ENCODE measurements around the gene ANKRD23. TPM values are rescaled to one million over a fixed set of nuclear protein-coding genes. Genes with fewer than 3 reads are reported as not detected.

The ANKRD23 gene
- total and polyA plus RNA-seq, 3 donors from 2014 or later = 5.3 to 7.5 (median 6.8) TPM

DNA sequence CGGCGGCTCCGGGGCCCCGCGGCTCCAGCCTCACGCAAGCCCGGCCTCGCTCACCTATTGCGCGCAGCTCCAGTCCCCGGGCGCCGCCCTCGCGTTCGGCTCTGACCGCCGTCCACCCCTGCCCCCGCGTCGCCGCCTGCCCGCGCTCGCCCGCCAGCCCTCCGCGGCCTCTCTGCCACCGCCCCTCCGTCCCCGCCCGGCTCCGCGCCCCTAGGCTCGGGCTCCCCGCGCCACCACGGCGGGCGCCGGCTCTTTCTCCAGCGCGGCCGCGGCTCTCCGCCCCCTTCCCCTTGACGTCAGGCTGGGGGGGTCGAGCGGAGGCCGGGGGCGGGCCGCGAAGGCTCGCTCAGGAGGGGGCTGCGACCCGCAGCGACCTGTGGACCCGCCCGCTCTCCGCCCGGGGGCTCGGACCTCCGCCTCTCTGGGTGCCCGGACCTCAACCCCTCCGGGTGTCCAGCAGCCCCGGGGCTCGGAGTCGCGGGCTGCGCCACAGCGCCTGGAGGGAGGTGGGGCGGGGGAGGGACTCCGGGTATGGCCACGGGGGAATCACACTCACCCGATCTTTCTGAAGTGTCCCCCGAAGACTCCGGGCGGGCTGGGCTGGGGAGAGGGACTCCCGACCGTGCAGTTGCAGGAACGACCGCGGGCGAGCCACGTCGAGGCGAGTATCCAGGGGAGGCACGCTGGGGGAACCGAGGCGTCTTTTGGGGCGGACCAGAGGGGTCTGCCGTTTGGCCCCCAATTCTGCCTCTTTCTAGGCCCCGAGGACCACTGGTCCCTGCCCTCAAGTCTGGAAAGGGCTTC lies 26.2 kb upstream of the ANKRD23 start, which contains the start of gene SEMA4C:
TSS of gene SEMA4C (minus strand) at position 259 of the 804 bp plus-strand sequence. CDS start 2,194 bp downstream, outside the sequence.
- no peaks in the 10 kb centered on the region for H3K36me3 ChIP-seq (ENCODE audit: low read depth, missing control alignments)
- H3K27ac ChIP-seq = peak within 1 kb of the TSS; percentile 92 to 95
- peak within 1 kb of the TSS; percentile 85 to 96 for H3K4me3 ChIP-seq
- H3K27me3 ChIP-seq = no peaks in the 10 kb centered on the region
- intact Hi-C loops (cut with DNase I; ENCODE audit: low total_unique reads) = loop anchor here (5.0 kb wide), 2 partner anchors 37 to 82 kb away; no protein-coding TSS in a partner anchor
- no peaks in the 10 kb centered on the region for H3K9me3 ChIP-seq
- 1 to 4% methylated on average over 5 to 93 of the region's 93 CpGs for WGBS, 2 donors
- TF ChIP-seq POLR2A (IDR thresholded peaks at IDR 0.05) = no peak
- TF ChIP-seq, protein P1, sequence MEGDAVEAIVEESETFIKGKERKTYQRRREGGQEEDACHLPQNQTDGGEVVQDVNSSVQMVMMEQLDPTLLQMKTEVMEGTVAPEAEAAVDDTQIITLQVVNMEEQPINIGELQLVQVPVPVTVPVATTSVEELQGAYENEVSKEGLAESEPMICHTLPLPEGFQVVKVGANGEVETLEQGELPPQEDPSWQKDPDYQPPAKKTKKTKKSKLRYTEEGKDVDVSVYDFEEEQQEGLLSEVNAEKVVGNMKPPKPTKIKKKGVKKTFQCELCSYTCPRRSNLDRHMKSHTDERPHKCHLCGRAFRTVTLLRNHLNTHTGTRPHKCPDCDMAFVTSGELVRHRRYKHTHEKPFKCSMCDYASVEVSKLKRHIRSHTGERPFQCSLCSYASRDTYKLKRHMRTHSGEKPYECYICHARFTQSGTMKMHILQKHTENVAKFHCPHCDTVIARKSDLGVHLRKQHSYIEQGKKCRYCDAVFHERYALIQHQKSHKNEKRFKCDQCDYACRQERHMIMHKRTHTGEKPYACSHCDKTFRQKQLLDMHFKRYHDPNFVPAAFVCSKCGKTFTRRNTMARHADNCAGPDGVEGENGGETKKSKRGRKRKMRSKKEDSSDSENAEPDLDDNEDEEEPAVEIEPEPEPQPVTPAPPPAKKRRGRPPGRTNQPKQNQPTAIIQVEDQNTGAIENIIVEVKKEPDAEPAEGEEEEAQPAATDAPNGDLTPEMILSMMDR (IDR thresholded peaks at IDR 0.05) = no peak
- peak; percentile 56 for DNase-seq
- H3K4me1 ChIP-seq = peaks cover 15% of the 10 kb centered on the region

DNA sequence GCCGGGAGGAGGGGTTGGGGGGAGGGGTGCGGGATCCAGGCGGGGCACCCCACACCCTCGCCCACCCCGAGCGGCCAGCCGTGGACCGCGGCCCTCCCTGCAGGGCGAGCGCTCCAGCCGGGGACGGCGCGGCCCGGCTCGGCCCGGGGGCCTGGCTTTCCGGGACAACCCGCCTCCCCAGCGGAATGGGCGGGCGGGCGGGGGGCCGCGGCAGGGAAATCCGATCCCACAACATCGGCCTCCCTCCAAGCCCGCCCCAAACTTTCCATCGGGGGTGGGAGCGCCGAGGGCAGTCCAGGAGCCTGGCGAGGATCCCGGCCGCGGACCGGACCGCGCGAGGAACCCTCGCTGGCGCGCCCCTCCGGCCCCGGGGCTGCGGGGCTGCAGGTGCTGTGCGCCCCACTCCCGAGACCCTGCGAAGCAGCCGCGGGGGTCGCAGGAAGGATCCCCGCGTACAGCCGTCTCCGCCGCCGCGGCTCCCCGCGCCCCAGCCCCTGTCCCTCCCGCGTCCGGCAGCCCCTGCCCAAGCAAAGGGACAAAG lies 25.5 kb upstream of the ANKRD23 start:
- peak; percentile 64 for DNase-seq
- Histone ChIP-seq H3K27ac (peak overlapping the region; percentile 92 to 95), H3K27me3 (no peaks in the 10 kb centered on the region), H3K4me1 (peaks cover 15% of the 10 kb centered on the region), H3K4me3 (peak overlapping the region; percentile 85 to 96), H3K36me3 (ENCODE audit: low read depth, missing control alignments) (no peaks in the 10 kb centered on the region), H3K9me3 (no peaks in the 10 kb centered on the region)
- no peak for TF ChIP-seq POLR2A (IDR thresholded peaks at IDR 0.05)
- TF ChIP-seq, protein P1 (IDR thresholded peaks at IDR 0.05) = no peak
- WGBS, 2 donors = 2% methylated on average over 16 of the region's 64 CpGs; no CpG with 5 or more reads in 1 of the 2 donors
- intact Hi-C loops (cut with DNase I; ENCODE audit: low total_unique reads) = loop anchor here (5.0 kb wide), 2 partner anchors 38 to 83 kb away; no protein-coding TSS in a partner anchor

DNA sequence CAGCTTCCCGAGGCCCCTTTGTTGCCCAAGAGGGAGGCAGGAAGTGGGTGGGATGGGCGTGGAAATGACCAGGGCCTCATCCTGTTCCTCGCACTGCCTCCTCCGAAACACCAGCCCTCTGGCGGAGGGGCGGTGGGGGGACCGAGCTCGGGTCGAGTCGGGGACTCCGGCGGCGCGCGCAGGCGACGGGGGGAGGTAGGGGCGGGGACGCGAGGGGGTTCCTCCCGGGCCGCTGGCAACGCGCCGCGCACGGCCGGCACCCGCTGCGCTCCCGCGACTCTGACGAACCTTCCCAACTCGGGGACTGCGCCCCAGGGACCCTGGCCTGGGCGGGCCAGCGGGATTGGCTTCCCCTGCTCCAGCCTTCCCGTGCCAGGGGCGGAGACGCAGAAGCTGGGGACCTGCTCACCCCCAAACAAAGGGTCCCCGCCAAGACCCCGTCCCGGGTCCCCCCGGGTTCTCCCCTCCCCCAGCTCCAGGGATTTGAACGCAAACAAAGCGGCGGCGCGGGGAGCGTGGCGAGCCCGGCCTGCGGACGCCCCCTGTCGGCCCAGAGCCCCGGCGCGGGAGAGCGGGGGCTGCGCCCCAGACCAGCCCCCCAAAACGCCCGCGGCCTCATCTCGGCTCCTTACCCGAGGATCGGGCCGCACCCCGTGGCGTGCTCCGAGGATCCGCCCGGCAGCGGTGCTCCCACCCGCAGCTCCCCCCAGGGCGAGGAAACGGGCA lies 24.9 kb upstream of the ANKRD23 start:
- H3K36me3 ChIP-seq (ENCODE audit: low read depth, missing control alignments) = no peaks in the 10 kb centered on the region
- no peaks in the 10 kb centered on the region for H3K9me3 ChIP-seq
- peak overlapping the region; percentile 85 to 96 for H3K4me3 ChIP-seq
- 0% methylated on average over 26 to 70 of the region's 76 CpGs for WGBS, 2 donors
- peak overlapping the region; percentile 92 to 95 for H3K27ac ChIP-seq
- peaks cover 15% of the 10 kb centered on the region for H3K4me1 ChIP-seq
- no peak for TF ChIP-seq POLR2A (IDR thresholded peaks at IDR 0.05)
- TF ChIP-seq, protein P1 (IDR thresholded peaks at IDR 0.05) = peak; percentile 41 to 60 (median 48)
- no peaks in the 10 kb centered on the region for H3K27me3 ChIP-seq
- intact Hi-C loops (cut with DNase I; ENCODE audit: low total_unique reads) = loop anchor here (5.0 kb wide), 2 partner anchors 39 to 84 kb away; no protein-coding TSS in a partner anchor
- peak; percentile 85 for DNase-seq

DNA sequence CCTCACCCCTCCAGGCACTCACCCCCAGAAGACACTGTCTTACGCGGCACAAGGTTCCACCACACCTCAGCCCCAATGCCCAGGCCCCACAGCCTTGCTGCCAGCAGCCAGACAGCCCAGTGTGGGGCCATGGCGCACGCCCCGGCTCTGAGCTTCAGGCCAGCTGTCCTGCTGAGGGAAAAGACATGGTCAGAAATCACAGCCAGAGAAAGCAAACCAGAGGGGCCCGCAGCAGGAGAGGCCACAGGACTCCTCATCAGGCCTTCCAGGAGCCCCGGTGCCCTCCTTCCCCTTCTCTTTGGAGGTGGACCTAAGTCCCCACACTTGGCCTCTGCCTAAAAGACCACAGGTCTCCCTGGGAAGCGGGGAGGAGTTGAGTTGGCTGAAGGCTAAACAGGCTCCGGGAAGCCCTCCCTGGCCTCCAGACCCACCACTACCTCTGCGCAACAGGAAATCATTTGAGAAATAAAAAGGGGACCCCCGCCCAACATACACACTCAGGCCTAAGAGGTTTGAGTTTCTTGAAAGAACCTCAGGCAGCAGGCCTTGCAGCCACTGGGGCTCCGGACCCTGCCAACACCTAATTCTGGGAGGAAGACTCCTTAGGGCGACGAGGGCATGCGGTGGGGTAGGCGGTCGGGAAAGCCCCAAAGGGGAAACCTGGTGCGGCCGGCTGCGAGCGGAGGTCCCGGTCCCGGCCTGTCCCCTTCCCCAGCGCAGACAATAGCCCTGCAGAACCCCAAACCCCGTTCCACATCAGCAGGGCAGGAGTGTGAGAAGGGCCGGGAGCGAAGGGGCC lies 24.1 kb upstream of the ANKRD23 start:
- 7 to 19% methylated on average over 3 to 27 of the region's 27 CpGs for WGBS, 2 donors
- TF ChIP-seq, protein P1 (IDR thresholded peaks at IDR 0.05) = no peak
- TF ChIP-seq POLR2A (IDR thresholded peaks at IDR 0.05) = no peak
- Histone ChIP-seq H3K9me3 (no peaks in the 10 kb centered on the region), H3K27me3 (no peaks in the 10 kb centered on the region), H3K36me3 (ENCODE audit: low read depth, missing control alignments) (no peaks in the 10 kb centered on the region), H3K4me1 (peaks cover 15% of the 10 kb centered on the region), H3K4me3 (peak overlapping the region; percentile 85 to 96), H3K27ac (peak overlapping the region; percentile 92 to 95)
- no peak for DNase-seq
- intact Hi-C loops (cut with DNase I; ENCODE audit: low total_unique reads) = loop anchor here (5.0 kb wide), 2 partner anchors 39 to 84 kb away; no protein-coding TSS in a partner anchor
